ENCODE results near the gene KIAA0040.

KIAA0040 gene

GRCh38 chr1:175158170-175158591, 34.4 kb downstream of the KIAA0040 start:
- peaks cover 0 to 12% of the 10 kb centered on the region in 2 experiments for H3K27me3 ChIP-seq (ENCODE audit: control insufficient read depth in 1 of 2, insufficient read depth in 1 of 2, low read length in 2 of 2)
- no peaks in the 10 kb centered on the region for H3K9me3 ChIP-seq (ENCODE audit: control insufficient read depth, low read length)
- H3K4me3 ChIP-seq (ENCODE audit: insufficient read depth in 1 of 2, low read depth in 1 of 2, low read length in 2 of 2): no peak overlapping the region
- H2BK12ac ChIP-seq (ENCODE audit: low read length in 2 of 2): no peak overlapping the region
- H3K36me3 ChIP-seq (ENCODE audit: control insufficient read depth in 1 of 2, insufficient read depth in 2 of 2, low read depth in 1 of 2, low read length in 2 of 2): no peaks in the 10 kb centered on the region
- no peak overlapping the region for H3K23ac ChIP-seq (ENCODE audit: low read length in 2 of 2)
- H3K18ac ChIP-seq (ENCODE audit: low read depth in 1 of 2, low read length in 2 of 2): no peak overlapping the region
- WGBS: 90% methylated on average over 4 of the region's 6 CpGs
- H2AK5ac ChIP-seq (ENCODE audit: low read length, severe bottlenecking): no peak overlapping the region
- no peak overlapping the region for H3K9ac ChIP-seq (ENCODE audit: low read length)
- no peak overlapping the region for H2BK15ac ChIP-seq (ENCODE audit: low read depth, poor library complexity, severe bottlenecking)
- H3K27ac ChIP-seq (ENCODE audit: low read length, poor library complexity, severe bottlenecking): no peak overlapping the region
- no peak overlapping the region for H3K4me2 ChIP-seq (ENCODE audit: low read length, poor library complexity, severe bottlenecking)
- H2BK120ac ChIP-seq (ENCODE audit: low read depth, low read length): no peak overlapping the region
- no peak for DNase-seq
- no peaks in the 10 kb centered on the region for H3K4me1 ChIP-seq (ENCODE audit: control insufficient read depth, insufficient read depth, low read depth, low read length)
- H3K14ac ChIP-seq (ENCODE audit: low read length in 2 of 2): no peak overlapping the region
- no peak overlapping the region for H3K4ac ChIP-seq (ENCODE audit: low read depth in 1 of 2, low read length in 2 of 2)
- no peak overlapping the region for H4K91ac ChIP-seq (ENCODE audit: low read length)
- H2BK5ac ChIP-seq (ENCODE audit: low read depth, low read length, poor library complexity, severe bottlenecking): no peak overlapping the region
- no peaks in the 10 kb centered on the region for H3K79me1 ChIP-seq (replicated peaks; ENCODE audit: low read length, poor library complexity, severe bottlenecking)
- no peak overlapping the region for H4K8ac ChIP-seq (ENCODE audit: low read length)
- no peak overlapping the region for H2AFZ ChIP-seq (ENCODE audit: low read depth, low read length)

DNA sequence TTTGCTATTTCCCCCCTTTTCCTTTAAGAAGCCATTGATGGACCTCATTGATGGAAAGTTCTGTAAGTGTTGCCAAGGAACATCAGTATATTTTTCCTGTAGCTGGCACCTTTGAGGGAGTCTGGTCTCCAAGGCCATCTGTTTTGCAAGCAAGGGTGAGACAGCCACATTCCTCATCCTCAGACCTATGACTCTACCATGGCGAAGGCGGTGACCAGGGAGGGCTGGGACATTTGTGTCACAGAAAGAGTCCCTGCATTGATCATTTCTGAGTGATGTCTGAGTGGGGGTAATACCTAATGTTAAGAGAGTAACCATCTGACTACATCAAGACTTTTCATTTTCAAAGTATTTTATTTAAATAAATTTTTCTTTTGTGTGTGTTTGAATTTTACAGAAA, 35.4 kb downstream of the KIAA0040 start:
- H2BK15ac ChIP-seq (ENCODE audit: low read depth, poor library complexity, severe bottlenecking): no peak overlapping the region
- no peaks in the 10 kb centered on the region for H3K79me1 ChIP-seq (replicated peaks; ENCODE audit: low read length, poor library complexity, severe bottlenecking)
- no peak overlapping the region for H3K18ac ChIP-seq (ENCODE audit: low read depth in 1 of 2, low read length in 2 of 2)
- WGBS: no CpG with 5 or more reads among the region's 2 CpGs
- no peak overlapping the region for H2AK5ac ChIP-seq (ENCODE audit: low read length, severe bottlenecking)
- DNase-seq: no peak
- no peak overlapping the region for H3K9ac ChIP-seq (ENCODE audit: low read length)
- H2BK12ac ChIP-seq (ENCODE audit: low read length in 2 of 2): no peak overlapping the region
- no peak overlapping the region for H2AFZ ChIP-seq (ENCODE audit: low read depth, low read length)
- no peak overlapping the region for H3K4me3 ChIP-seq (ENCODE audit: insufficient read depth in 1 of 2, low read depth in 1 of 2, low read length in 2 of 2)
- no peaks in the 10 kb centered on the region for H3K9me3 ChIP-seq (ENCODE audit: control insufficient read depth, low read length)
- H3K27ac ChIP-seq (ENCODE audit: low read length, poor library complexity, severe bottlenecking): no peak overlapping the region
- H4K91ac ChIP-seq (ENCODE audit: low read length): no peak overlapping the region
- H3K14ac ChIP-seq (ENCODE audit: low read length in 2 of 2): no peak overlapping the region
- H3K4me2 ChIP-seq (ENCODE audit: low read length, poor library complexity, severe bottlenecking): no peak overlapping the region
- no peaks in the 10 kb centered on the region for H3K36me3 ChIP-seq (ENCODE audit: control insufficient read depth in 1 of 2, insufficient read depth in 2 of 2, low read depth in 1 of 2, low read length in 2 of 2)
- H2BK5ac ChIP-seq (ENCODE audit: low read depth, low read length, poor library complexity, severe bottlenecking): no peak overlapping the region
- peaks cover 4 to 21% of the 10 kb centered on the region in 2 experiments for H3K27me3 ChIP-seq (ENCODE audit: control insufficient read depth in 1 of 2, insufficient read depth in 1 of 2, low read length in 2 of 2)
- no peak overlapping the region for H2BK120ac ChIP-seq (ENCODE audit: low read depth, low read length)
- no peak overlapping the region for H3K4ac ChIP-seq (ENCODE audit: low read depth in 1 of 2, low read length in 2 of 2)
- no peak overlapping the region for H3K23ac ChIP-seq (ENCODE audit: low read length in 2 of 2)
- no peaks in the 10 kb centered on the region for H3K4me1 ChIP-seq (ENCODE audit: control insufficient read depth, insufficient read depth, low read depth, low read length)
- no peak overlapping the region for H4K8ac ChIP-seq (ENCODE audit: low read length)

GRCh38 chr1:175155936-175156335, 36.6 kb downstream of the KIAA0040 start:
- H2AK5ac ChIP-seq (ENCODE audit: low read length, severe bottlenecking): no peak overlapping the region
- no peak overlapping the region for H2BK15ac ChIP-seq (ENCODE audit: low read depth, poor library complexity, severe bottlenecking)
- H3K18ac ChIP-seq (ENCODE audit: low read depth in 1 of 2, low read length in 2 of 2): no peak overlapping the region
- H3K36me3 ChIP-seq (ENCODE audit: control insufficient read depth in 1 of 2, insufficient read depth in 2 of 2, low read depth in 1 of 2, low read length in 2 of 2): no peaks in the 10 kb centered on the region
- no peak overlapping the region for H3K23ac ChIP-seq (ENCODE audit: low read length in 2 of 2)
- H3K4me1 ChIP-seq (ENCODE audit: control insufficient read depth, insufficient read depth, low read depth, low read length): no peaks in the 10 kb centered on the region
- no peak overlapping the region for H3K9ac ChIP-seq (ENCODE audit: low read length)
- H4K8ac ChIP-seq (ENCODE audit: low read length): no peak overlapping the region
- no peaks in the 10 kb centered on the region for H3K9me3 ChIP-seq (ENCODE audit: control insufficient read depth, low read length)
- DNase-seq: no peak
- WGBS: 79% methylated on average over 5 of the region's 5 CpGs
- H2BK12ac ChIP-seq (ENCODE audit: low read length in 2 of 2): no peak overlapping the region
- H3K4ac ChIP-seq (ENCODE audit: low read depth in 1 of 2, low read length in 2 of 2): no peak overlapping the region
- H3K14ac ChIP-seq (ENCODE audit: low read length in 2 of 2): no peak overlapping the region
- no peaks in the 10 kb centered on the region for H3K79me1 ChIP-seq (replicated peaks; ENCODE audit: low read length, poor library complexity, severe bottlenecking)
- H4K91ac ChIP-seq (ENCODE audit: low read length): no peak overlapping the region
- H3K27me3 ChIP-seq (ENCODE audit: control insufficient read depth in 1 of 2, insufficient read depth in 1 of 2, low read length in 2 of 2): peaks cover 7 to 22% of the 10 kb centered on the region in 2 experiments
- H2BK120ac ChIP-seq (ENCODE audit: low read depth, low read length): no peak overlapping the region
- no peak overlapping the region for H2BK5ac ChIP-seq (ENCODE audit: low read depth, low read length, poor library complexity, severe bottlenecking)
- H3K4me3 ChIP-seq (ENCODE audit: insufficient read depth in 1 of 2, low read depth in 1 of 2, low read length in 2 of 2): no peak overlapping the region
- no peak overlapping the region for H3K4me2 ChIP-seq (ENCODE audit: low read length, poor library complexity, severe bottlenecking)
- no peak overlapping the region for H3K27ac ChIP-seq (ENCODE audit: low read length, poor library complexity, severe bottlenecking)
- H2AFZ ChIP-seq (ENCODE audit: low read depth, low read length): no peak overlapping the region

DNA sequence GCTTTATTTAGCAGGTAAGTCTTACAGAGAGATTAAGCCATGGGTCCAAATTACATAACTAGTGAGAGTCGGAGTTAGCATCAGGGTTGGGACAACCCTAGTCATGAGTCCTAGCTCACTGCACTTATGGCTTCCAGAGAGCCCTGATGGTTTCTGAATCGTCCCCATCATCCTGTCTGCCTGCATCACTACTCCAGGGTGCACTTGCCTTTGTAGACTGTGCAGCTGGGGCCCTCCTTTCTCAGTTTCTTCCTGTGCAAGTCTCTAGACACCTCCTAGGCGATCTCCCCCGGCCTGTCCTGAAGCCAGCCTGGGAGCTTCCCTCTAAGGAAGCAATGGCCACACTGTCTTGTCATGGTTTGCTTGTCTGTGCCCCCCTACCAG, 37.1 kb downstream of the KIAA0040 start:
- H3K4me1 ChIP-seq (ENCODE audit: control insufficient read depth, insufficient read depth, low read depth, low read length): no peaks in the 10 kb centered on the region
- H2BK5ac ChIP-seq (ENCODE audit: low read depth, low read length, poor library complexity, severe bottlenecking): no peak overlapping the region
- no peak overlapping the region for H3K23ac ChIP-seq (ENCODE audit: low read length in 2 of 2)
- H4K91ac ChIP-seq (ENCODE audit: low read length): no peak overlapping the region
- no peak overlapping the region for H2BK120ac ChIP-seq (ENCODE audit: low read depth, low read length)
- no peak overlapping the region for H3K4me3 ChIP-seq (ENCODE audit: insufficient read depth in 1 of 2, low read depth in 1 of 2, low read length in 2 of 2)
- H2AFZ ChIP-seq (ENCODE audit: low read depth, low read length): no peak overlapping the region
- H3K27me3 ChIP-seq (ENCODE audit: control insufficient read depth in 1 of 2, insufficient read depth in 1 of 2, low read length in 2 of 2): peaks cover 12 to 22% of the 10 kb centered on the region in 2 experiments
- no peak overlapping the region for H3K4me2 ChIP-seq (ENCODE audit: low read length, poor library complexity, severe bottlenecking)
- no peak overlapping the region for H3K9ac ChIP-seq (ENCODE audit: low read length)
- H3K79me1 ChIP-seq (replicated peaks; ENCODE audit: low read length, poor library complexity, severe bottlenecking): no peaks in the 10 kb centered on the region
- no peak for DNase-seq
- no peak overlapping the region for H3K14ac ChIP-seq (ENCODE audit: low read length in 2 of 2)
- no peak overlapping the region for H3K27ac ChIP-seq (ENCODE audit: low read length, poor library complexity, severe bottlenecking)
- no peak overlapping the region for H3K18ac ChIP-seq (ENCODE audit: low read depth in 1 of 2, low read length in 2 of 2)
- H3K36me3 ChIP-seq (ENCODE audit: control insufficient read depth in 1 of 2, insufficient read depth in 2 of 2, low read depth in 1 of 2, low read length in 2 of 2): no peaks in the 10 kb centered on the region
- no peaks in the 10 kb centered on the region for H3K9me3 ChIP-seq (ENCODE audit: control insufficient read depth, low read length)
- no peak overlapping the region for H3K4ac ChIP-seq (ENCODE audit: low read depth in 1 of 2, low read length in 2 of 2)
- no peak overlapping the region for H2AK5ac ChIP-seq (ENCODE audit: low read length, severe bottlenecking)
- no peak overlapping the region for H2BK15ac ChIP-seq (ENCODE audit: low read depth, poor library complexity, severe bottlenecking)
- WGBS: 83% methylated on average over 4 of the region's 4 CpGs
- no peak overlapping the region for H4K8ac ChIP-seq (ENCODE audit: low read length)
- H2BK12ac ChIP-seq (ENCODE audit: low read length in 2 of 2): no peak overlapping the region

All from mesenchymal stem cell (in vitro differentiated cells and primary cell).